ENCODE data around the gene HDLBP.

DNA sequence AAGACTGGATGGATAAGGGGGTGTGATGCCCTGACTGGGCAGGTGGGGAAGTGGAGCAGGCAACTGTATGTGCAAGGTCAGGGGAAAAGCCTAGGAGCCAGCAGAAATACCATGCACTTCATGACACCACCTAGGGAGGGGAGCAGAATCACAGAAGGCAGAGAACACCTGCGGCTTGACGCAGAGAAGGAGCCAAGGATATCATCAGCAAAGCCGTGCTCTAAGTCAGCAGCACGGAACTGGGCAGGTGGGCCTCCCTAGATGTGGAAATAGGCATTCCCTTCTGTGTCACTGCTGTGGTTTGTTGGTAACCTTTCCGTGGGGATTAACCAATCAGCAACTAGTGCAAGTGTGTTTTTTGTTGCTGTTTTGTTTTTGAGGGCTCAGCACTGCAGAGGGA lies 41.3 kb downstream of the HDLBP start:
- TF ChIP-seq POLR2A (IDR thresholded peaks at IDR 0.05) = no peak
- TF ChIP-seq, protein P1, sequence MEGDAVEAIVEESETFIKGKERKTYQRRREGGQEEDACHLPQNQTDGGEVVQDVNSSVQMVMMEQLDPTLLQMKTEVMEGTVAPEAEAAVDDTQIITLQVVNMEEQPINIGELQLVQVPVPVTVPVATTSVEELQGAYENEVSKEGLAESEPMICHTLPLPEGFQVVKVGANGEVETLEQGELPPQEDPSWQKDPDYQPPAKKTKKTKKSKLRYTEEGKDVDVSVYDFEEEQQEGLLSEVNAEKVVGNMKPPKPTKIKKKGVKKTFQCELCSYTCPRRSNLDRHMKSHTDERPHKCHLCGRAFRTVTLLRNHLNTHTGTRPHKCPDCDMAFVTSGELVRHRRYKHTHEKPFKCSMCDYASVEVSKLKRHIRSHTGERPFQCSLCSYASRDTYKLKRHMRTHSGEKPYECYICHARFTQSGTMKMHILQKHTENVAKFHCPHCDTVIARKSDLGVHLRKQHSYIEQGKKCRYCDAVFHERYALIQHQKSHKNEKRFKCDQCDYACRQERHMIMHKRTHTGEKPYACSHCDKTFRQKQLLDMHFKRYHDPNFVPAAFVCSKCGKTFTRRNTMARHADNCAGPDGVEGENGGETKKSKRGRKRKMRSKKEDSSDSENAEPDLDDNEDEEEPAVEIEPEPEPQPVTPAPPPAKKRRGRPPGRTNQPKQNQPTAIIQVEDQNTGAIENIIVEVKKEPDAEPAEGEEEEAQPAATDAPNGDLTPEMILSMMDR (IDR thresholded peaks at IDR 0.05) = no peak

All from Peyer's patch (tissue), 4 donors.